ENCODE results near the gene KCNH6. TPM values are rescaled to one million over a fixed set of nuclear protein-coding genes. Genes with fewer than 3 reads are reported as not detected.

Gene KCNH6
- total RNA-seq, 1 experiment from 2014 or later, result 1.6 TPM

DNA sequence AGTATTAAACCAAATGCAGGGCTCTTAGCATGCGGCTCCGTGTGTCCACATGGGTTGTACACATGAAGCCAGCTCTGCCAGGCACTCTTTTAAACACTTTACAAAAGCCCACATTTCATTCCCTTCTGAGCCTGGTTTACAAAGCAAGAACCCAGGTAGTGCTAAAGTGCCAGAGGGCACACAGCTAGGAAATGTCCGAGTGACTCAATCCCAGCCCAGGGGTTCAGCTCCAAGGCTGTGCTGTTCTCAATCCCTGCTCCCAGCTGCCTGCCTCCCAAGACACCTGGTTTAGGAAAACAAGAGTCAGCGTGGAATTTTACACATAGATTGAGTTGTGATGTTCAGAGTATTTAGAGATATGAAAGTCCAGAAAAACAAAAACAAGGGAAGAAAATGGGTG lies 13.8 kb downstream of the KCNH6 start:
- Histone ChIP-seq H2BK5ac (ENCODE audit: insufficient read length, low read length) (no peak overlapping the region), H2AK5ac (ENCODE audit: insufficient read length, low read length) (no peak overlapping the region), H4K20me1 (ENCODE audit: control insufficient read depth, insufficient read depth, insufficient read length) (no peaks in the 10 kb centered on the region), H3K9me3 (ENCODE audit: control insufficient read depth, low read depth, low read length) (no peaks in the 10 kb centered on the region), H3K27ac (ENCODE audit: insufficient read length, low read depth, low read length) (no peak overlapping the region), H3K4ac (ENCODE audit: low read depth, low read length) (no peak overlapping the region), H3K4me2 (ENCODE audit: insufficient read depth, insufficient read length, low read length) (no peak overlapping the region), H3K27me3 (ENCODE audit: insufficient read depth, low read length) (no peaks in the 10 kb centered on the region; the same call in 1 of the 2 replicates), H3K4me1 (ENCODE audit: insufficient read depth, low read length) (peaks cover 6% of the 10 kb centered on the region; the same call in 1 of the 2 replicates), H3K79me2 (ENCODE audit: insufficient read depth, low read length) (no peaks in the 10 kb centered on the region), H2BK120ac (ENCODE audit: low read depth, low read length, poor library complexity, severe bottlenecking) (no peak overlapping the region), H4K91ac (ENCODE audit: insufficient read length, low read depth, low read length) (no peak overlapping the region), H3K23ac (ENCODE audit: insufficient read length, low read depth, low read length) (no peak overlapping the region), H2BK15ac (ENCODE audit: low read depth, low read length) (no peak overlapping the region), H3K9ac (ENCODE audit: extremely low read depth, insufficient read length, low read length) (no peak overlapping the region), H3K14ac (ENCODE audit: insufficient read depth, low read length) (no peak overlapping the region), H2BK20ac (ENCODE audit: low read depth, low read length, poor library complexity, severe bottlenecking) (no peak overlapping the region), H2AFZ (ENCODE audit: low read length) (no peak overlapping the region), H3K79me1 (ENCODE audit: insufficient read depth, low read depth, low read length, poor library complexity, severe bottlenecking) (no peaks in the 10 kb centered on the region), H4K8ac (replicated peaks; ENCODE audit: insufficient read length, low read depth, low read length) (no peak overlapping the region), H3T11ph (ENCODE audit: low read length) (no peak overlapping the region), H3K56ac (ENCODE audit: insufficient read length, low read depth, low read length) (no peak overlapping the region), H3K23me2 (ENCODE audit: insufficient read length, low read depth, low read length, poor library complexity, severe bottlenecking) (peaks cover 8% of the 10 kb centered on the region), H3K18ac (ENCODE audit: insufficient read length, low read depth, low read length) (no peak overlapping the region), H2BK12ac (ENCODE audit: insufficient read length, low read depth, low read length) (no peak overlapping the region), H4K5ac (ENCODE audit: insufficient read length, low read depth, low read length) (no peak overlapping the region)
- WGBS (ENCODE audit: extremely low coverage, insufficient read length, low lambda C conversion rate), result no CpG with 5 or more reads among the region's 4 CpGs
- TF ChIP-seq, protein P1, sequence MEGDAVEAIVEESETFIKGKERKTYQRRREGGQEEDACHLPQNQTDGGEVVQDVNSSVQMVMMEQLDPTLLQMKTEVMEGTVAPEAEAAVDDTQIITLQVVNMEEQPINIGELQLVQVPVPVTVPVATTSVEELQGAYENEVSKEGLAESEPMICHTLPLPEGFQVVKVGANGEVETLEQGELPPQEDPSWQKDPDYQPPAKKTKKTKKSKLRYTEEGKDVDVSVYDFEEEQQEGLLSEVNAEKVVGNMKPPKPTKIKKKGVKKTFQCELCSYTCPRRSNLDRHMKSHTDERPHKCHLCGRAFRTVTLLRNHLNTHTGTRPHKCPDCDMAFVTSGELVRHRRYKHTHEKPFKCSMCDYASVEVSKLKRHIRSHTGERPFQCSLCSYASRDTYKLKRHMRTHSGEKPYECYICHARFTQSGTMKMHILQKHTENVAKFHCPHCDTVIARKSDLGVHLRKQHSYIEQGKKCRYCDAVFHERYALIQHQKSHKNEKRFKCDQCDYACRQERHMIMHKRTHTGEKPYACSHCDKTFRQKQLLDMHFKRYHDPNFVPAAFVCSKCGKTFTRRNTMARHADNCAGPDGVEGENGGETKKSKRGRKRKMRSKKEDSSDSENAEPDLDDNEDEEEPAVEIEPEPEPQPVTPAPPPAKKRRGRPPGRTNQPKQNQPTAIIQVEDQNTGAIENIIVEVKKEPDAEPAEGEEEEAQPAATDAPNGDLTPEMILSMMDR (conservative IDR thresholded peaks at IDR 0.05), result no peak
- no peaks in the 10 kb centered on the region; a peak in 1 of 7 replicates for H3K36me3 Mint-ChIP-seq (ENCODE audit: insufficient read depth in 1 of 3, low read depth in 3 of 3)
- H3K27me3 Mint-ChIP-seq (ENCODE audit: low read depth), result peaks cover 14% of the 10 kb centered on the region
- no peak overlapping the region for H3K27ac Mint-ChIP-seq
- H3K4me3 Mint-ChIP-seq, result no peak overlapping the region
- no peak for DNase-seq
- H3K4me1 Mint-ChIP-seq, result peaks cover 9 to 12% of the 10 kb centered on the region in 2 experiments
- H3K9me3 Mint-ChIP-seq, result no peaks in the 10 kb centered on the region; a peak in 2 of 5 replicates

Measured in H9 (cell line).